GM10248 (cell line): ENCODE results near the gene PRRC2B.

Experiments used
- CTCF ChIA-PET: fragments of 300-600 bp; sonication (Branson Sonifier 250); formaldehyde crosslinking; extraction: SDS; loops from one replicate; lab custom pipeline; 2021; ENCODE audit warnings: antibody characterized with exemption; lab: Yijun Ruan, JAX
- POLR2A ChIA-PET: fragments of 350-650 bp; sonication (Branson Sonifier 250); formaldehyde crosslinking; extraction: SDS; loops from one replicate; lab custom pipeline; 2020; ENCODE audit warnings: antibody characterized with exemption; lab: Yijun Ruan, JAX
- DNase-seq: peaks from one replicate; pipeline ENCODE4 v3.0.0; 2012; ENCODE audit errors: extremely low spot score
- TF ChIP-seq, protein P1 (sequence below): IDR thresholded peaks from 2 replicates; pipeline ENCODE4 v1.5.1; 2012; ENCODE audit warnings: mild to moderate bottlenecking, low read depth; ENCODE audit errors: extremely low read depth, missing control alignments, control extremely low read depth

PRRC2B gene

DNA sequence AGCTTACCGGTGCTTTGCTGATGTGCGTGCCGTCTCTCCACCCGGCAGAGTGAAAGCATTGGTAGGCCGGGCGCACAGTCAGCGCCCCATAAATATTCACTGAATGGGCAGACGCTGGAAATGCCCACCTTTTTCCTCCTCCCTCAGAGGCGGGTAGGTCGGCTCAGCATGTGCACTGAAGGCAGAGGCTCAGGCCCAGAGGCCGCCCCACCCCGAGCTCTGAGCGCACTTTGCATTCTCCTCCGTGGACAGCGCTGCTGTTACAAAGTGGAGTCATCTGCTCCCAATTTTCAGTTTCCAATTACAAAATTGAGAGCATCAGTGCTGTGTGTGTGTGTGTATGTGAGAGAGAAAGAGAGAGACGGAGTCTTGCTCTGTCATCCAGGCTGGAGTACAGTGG is 126.6 kb downstream of the PRRC2B start:
- POLR2A ChIA-PET = no interaction called here
- TF ChIP-seq, protein P1, sequence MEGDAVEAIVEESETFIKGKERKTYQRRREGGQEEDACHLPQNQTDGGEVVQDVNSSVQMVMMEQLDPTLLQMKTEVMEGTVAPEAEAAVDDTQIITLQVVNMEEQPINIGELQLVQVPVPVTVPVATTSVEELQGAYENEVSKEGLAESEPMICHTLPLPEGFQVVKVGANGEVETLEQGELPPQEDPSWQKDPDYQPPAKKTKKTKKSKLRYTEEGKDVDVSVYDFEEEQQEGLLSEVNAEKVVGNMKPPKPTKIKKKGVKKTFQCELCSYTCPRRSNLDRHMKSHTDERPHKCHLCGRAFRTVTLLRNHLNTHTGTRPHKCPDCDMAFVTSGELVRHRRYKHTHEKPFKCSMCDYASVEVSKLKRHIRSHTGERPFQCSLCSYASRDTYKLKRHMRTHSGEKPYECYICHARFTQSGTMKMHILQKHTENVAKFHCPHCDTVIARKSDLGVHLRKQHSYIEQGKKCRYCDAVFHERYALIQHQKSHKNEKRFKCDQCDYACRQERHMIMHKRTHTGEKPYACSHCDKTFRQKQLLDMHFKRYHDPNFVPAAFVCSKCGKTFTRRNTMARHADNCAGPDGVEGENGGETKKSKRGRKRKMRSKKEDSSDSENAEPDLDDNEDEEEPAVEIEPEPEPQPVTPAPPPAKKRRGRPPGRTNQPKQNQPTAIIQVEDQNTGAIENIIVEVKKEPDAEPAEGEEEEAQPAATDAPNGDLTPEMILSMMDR = no peak
- CTCF ChIA-PET = interaction anchor here (1.7 kb wide), 1 partner anchor 10 kb away, joined by 3 read pairs; no protein-coding TSS in a partner anchor
- no peak for DNase-seq

DNA sequence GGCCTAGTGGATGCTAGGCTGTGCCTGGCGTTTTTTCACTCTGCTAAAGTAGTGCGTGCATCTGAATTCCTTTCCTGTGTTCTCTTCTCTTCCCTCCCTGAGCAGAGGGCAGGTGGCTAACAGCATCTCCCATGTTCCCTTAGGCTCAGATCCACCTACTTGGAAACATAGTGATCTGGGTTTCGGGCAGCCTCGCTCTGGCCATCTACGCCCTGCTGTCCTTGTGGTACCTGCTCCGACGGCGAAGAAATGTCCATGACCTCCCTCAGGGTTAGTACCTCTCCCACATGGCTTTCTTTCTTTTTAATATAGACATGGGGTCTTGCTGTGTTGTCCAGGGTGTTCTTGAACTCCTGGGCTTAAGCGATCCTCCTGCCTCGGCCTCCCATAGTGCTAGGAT is 127.3 kb downstream of the PRRC2B start:
- DNase-seq = no peak
- TF ChIP-seq, protein P1 = no peak
- POLR2A ChIA-PET = no interaction called here
- CTCF ChIA-PET = no interaction called here

DNA sequence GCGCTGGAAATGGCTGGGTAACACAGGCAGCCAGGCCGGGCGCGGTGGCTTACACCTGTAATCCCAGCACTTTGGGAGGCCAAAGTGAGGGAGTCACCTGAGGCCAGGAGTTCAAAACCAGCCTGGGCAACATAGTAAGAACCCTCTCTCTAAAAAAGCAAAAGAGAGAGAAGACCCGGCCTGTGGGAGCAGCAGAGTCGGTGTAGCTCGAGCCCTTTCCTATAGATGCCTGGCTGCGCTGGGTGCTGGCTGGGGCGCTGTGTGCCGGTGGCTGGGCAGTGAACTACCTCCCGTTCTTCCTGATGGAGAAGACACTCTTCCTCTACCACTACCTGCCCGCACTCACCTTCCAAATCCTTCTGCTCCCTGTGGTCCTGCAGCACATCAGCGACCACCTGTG is 127.9 kb downstream of the PRRC2B start:
- DNase-seq = no peak
- CTCF ChIA-PET = no interaction called here
- POLR2A ChIA-PET = no interaction called here
- TF ChIP-seq, protein P1 = no peak

DNA sequence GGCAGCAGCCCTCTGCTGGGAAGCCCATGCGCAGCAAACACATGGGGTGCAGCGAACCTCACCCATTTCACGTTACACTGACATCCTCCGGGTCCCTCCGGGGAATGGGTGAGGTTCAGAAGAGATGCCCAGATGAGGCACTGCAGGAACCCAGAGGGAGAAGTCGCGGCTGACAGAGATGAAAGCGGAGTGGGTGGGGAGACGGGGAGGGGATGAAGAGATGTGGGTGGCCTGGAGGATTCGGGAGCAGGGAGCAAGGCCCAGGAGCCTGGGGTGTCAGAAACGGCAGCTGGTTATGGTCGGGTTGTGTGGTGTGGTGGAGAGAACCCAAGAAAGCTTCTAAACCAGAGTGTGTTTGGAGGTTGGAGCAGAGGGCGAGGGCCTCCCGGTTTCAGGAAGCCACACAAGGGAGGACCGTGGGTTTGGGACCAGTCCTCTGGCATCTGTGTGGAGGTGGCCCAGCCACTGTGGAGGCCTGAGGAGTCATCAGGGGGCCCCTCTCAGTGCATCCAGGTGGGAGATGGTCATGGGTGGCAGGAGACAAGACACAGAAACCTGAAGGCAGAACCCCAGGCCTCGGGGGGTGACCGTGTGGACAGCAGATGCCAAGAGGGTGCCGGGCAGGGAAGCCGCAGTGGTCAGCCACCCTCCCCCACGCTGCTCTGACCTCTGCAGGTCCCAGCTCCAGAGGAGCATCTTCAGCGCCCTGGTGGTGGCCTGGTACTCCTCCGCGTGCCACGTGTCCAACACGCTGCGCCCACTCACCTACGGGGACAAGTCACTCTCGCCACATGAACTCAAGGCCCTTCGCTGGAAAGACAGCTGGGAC is 128.6 kb downstream of the PRRC2B start:
- DNase-seq = no peak
- ChIA-PET CTCF (no interaction called here), POLR2A (interaction anchor here (0.8 kb wide), 1 partner anchor 11 kb away, joined by 3 read pairs; no protein-coding TSS in a partner anchor)
- TF ChIP-seq, protein P1 = no peak

DNA sequence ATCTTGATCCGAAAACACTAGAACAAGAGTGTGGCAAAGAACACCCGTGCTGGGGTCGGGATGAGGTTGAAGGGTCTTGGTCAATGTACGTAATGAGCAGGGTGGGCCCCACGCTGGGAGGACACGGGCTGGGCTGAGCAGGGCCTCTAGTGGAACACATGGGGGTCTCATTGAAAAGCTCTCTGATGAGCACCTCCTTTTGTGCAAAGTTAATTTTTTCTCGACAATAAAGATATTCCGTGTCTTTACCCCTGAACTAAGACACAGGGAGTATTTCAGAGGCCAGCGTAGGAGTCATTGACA is 129.2 kb downstream of the PRRC2B start:
- no peak for DNase-seq
- POLR2A ChIA-PET = interaction anchor here (0.7 to 0.8 kb wide), 2 partner anchors 11 to 85 kb away, joined by 3 read pairs; no protein-coding TSS in a partner anchor
- TF ChIP-seq, protein P1 = no peak
- CTCF ChIA-PET = no interaction called here

DNA sequence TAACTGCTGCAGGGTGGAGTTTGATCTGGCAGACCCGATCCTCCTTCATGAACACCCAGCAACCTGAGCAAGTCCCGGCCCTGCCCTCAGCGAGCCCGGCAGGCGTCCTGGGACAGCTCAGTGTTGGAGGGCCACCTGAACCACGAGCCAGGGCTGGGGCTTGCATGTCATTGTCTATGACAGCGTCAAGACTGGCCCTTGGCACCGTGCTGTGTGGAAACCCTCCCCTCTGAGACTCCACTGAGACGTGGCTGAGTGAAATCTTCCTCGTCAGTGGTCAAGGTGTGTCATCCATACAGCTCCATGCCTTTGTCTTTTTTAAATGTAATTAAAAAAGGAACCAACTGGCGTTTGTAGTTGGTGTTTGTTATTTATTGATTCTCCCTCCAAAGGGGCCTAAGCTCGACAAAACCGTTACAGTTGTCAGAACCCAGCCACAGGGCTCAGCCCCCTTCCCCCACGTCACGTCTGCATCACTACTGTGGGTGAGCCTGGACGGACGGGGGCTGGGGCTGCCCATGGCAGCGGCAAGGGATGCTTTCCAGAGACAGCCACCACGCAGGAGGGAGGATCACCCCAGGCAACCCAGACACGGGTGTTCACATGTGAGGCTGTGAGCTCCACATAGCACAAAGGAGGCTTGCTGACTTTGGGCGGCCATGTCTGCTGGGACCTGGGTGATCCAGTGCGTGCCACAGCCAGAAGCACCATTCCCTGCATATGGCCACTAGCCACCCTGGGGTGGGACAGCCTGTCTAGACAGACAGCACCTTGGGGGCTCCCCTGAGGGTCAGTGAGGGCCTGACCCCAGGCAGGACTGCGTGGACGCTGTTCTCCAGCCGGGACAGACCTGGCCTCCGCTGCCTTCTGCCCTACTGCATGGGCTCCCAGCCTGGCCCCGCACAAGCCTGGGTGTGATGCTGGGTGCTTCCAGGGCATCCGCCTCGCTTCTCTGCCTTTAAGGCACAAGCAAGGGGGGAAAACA is 129.9 kb downstream of the PRRC2B start:
- POLR2A ChIA-PET = interaction anchor here (0.7 to 0.8 kb wide), 2 partner anchors 12 to 84 kb away, joined by 3 read pairs; no protein-coding TSS in a partner anchor
- TF ChIP-seq, protein P1 = no peak
- CTCF ChIA-PET = no interaction called here
- peak; percentile 17 for DNase-seq
